GM21390 (cell line): ENCODE results near the gene DHCR7.
"Not testable (repeated sequence)": the region's sequence is repeated elsewhere in the genome, so short reads cannot be mapped to it uniquely, and the experiment has no call there.

Experiments
- ATAC-seq: cut with Tn5 transposase; IDR thresholded peaks from one replicate; pipeline ENCODE4 v1.9.1; 2021; ENCODE audit not compliant: unreplicated experiment

DHCR7 gene

GRCh38 chr11:71441251-71441650 is 6.9 kb downstream of the DHCR7 start:
- no peak for ATAC-seq

- ATAC-seq, result no peak
Measured at GRCh38 chr11:71440021-71440755, 8.0 kb downstream of the DHCR7 start.

GRCh38 chr11:71438650-71439049 is 9.5 kb downstream of the DHCR7 start:
- no peak for ATAC-seq

GRCh38 chr11:71437879-71438278 is 10.3 kb downstream of the DHCR7 start:
- no peak for ATAC-seq

GRCh38 chr11:71437399-71437798 is 10.8 kb downstream of the DHCR7 start:
- no peak for ATAC-seq

- ATAC-seq, result no peak
Measured at GRCh38 chr11:71436861-71437260, 11.3 kb downstream of the DHCR7 start.

- no peak for ATAC-seq
Measured at GRCh38 chr11:71435278-71435951, 12.8 kb downstream of the DHCR7 start.

GRCh38 chr11:71434576-71435130 is 13.5 kb downstream of the DHCR7 start:
- no peak for ATAC-seq

GRCh38 chr11:71433648-71434450 is 14.3 kb downstream of the DHCR7 start:
- ATAC-seq, result no peak

GRCh38 chr11:71432761-71433647 is 15.2 kb downstream of the DHCR7 start:
- no peak for ATAC-seq

GRCh38 chr11:71431271-71431670 is 16.9 kb downstream of the DHCR7 start:
- no peak for ATAC-seq

- no peak for ATAC-seq
Measured at GRCh38 chr11:71430166-71430565, 18.0 kb downstream of the DHCR7 start.

- no peak for ATAC-seq
Measured at GRCh38 chr11:71429701-71430100, 18.5 kb downstream of the DHCR7 start.

- no peak for ATAC-seq
Measured at GRCh38 chr11:71428861-71429435, 19.2 kb downstream of the DHCR7 start.

- no peak for ATAC-seq
Measured at GRCh38 chr11:71426413-71426812, 21.8 kb downstream of the DHCR7 start.

GRCh38 chr11:71425860-71426259 is 22.3 kb downstream of the DHCR7 start:
- ATAC-seq, result no peak

GRCh38 chr11:71425409-71425808 is 22.8 kb downstream of the DHCR7 start:
- ATAC-seq, result no peak

- ATAC-seq, result no peak
Measured at GRCh38 chr11:71423181-71423790, 24.9 kb downstream of the DHCR7 start.

- not testable (repeated sequence) for ATAC-seq
Measured at GRCh38 chr11:71422318-71422717, 25.9 kb downstream of the DHCR7 start.
